Erythroblast (primary cell): Measurements from ENCODE around the gene PRM3.

Source experiments
- GATA1 ChIP-seq: IDR thresholded peaks from 2 replicates; pipeline ENCODE4 v1.6.1; 2011; ENCODE audit warnings: low read depth, mild to moderate bottlenecking, control low read depth, low read length, moderate library complexity
- POLR2A ChIP-seq: IDR thresholded peaks from 2 replicates; pipeline ENCODE4 v1.6.1; 2011; ENCODE audit warnings: mild to moderate bottlenecking, low read length

- TF ChIP-seq POLR2A (no peak), GATA1 (no peak)
Observed at GRCh38 chr16:11232302-11232851, 41.1 kb downstream of the PRM3 start.
